Right atrium auricular region (tissue), 2 donors: ENCODE data around the gene SMYD3. TPM values are rescaled to one million over a fixed set of nuclear protein-coding genes. Genes with fewer than 3 reads are reported as not detected.
"Not testable (repeated sequence)": the region's sequence is repeated elsewhere in the genome, so short reads cannot be mapped to it uniquely, and the experiment has no call there.

ENCODE experiments used
- DNase-seq: peaks from one replicate; pipeline ENCODE4 v3.0.0-alpha.2; 2019; ENCODE audit warnings: low spot score
- H3K27ac ChIP-seq, 2 donors: fragments of 200-600 bp; sonication (generic); 1 replicate in 1 of 2; 2 replicates in 1 of 2; pipeline ENCODE4 v1.5.1; 2016 to 2019
- H3K27me3 ChIP-seq, 2 donors: fragments of 200-600 bp; sonication (generic); one replicate each; pipeline versions ENCODE4 v1.5.1 to v1.6.0; 2017 to 2019
- H3K36me3 ChIP-seq: fragments of 200-600 bp; sonication (generic); one replicate; pipeline ENCODE4 v1.5.1; 2016
- H3K4me1 ChIP-seq, 2 donors: fragments of 200-600 bp; sonication (generic); one replicate each; pipeline versions ENCODE4 v1.5.1 to v1.6.0; 2017 to 2019
- H3K4me3 ChIP-seq, 2 donors: fragments of 200-600 bp; sonication (generic); 1 replicate in 1 of 2; 2 replicates in 1 of 2; pipeline ENCODE4 v1.5.1; 2017 to 2019; ENCODE audit warnings: mild to moderate bottlenecking in 1 of 2, moderate library complexity in 1 of 2
- H3K9me3 ChIP-seq, 2 donors: fragments of 200-600 bp; sonication (generic); one replicate each; pipeline ENCODE4 v1.5.1; 2019
- total RNA-seq, 2 donors: library from RNA; depleted of rRNA; stranded (reverse); fragments of >200 nt; gene quantifications; one replicate each; pipeline ENCODE4 v1.1.0, GENCODE V29; 2016
- TF ChIP-seq, protein P1 (sequence below), 2 donors: fragments of 200-600 bp; sonication (generic); IDR thresholded peaks; one replicate each; pipeline ENCODE4 v1.5.1; 2019; ENCODE audit warnings: antibody characterized with exemption in 2 of 2

Gene SMYD3
- total RNA-seq, 2 donors from 2014 or later: 7.9 to 8.5 TPM

DNA sequence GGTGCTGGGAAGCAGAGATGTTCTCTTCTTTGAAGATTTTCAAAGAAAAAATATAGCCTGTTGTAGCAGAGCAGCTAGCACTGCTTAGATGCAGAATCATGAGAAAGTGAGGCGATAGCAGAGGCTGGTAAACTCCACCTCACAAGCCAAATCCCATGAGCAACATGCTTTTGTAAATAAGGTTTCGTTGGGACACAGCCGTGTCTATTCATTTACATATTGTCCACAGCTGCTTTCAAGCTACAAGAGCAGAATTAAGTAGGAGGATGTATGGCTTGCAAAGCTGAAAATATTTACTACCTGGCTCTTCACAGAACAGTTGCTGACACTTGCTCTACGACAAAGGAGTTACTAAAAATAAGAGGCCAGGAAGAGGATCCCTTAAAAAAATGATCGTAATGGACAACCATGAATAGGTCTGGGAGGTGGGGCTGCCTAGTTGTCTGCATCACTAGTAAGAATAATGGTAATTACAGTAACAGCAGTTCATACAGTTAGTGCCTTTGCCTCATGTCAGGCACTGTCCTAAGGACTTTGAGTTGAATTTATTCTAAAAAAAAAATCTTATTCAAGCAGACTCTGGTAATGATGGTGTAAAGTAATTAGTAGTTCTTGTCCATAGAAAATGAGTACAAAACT, 730.3 kb downstream of the SMYD3 start:
- no peak for DNase-seq
- H3K4me1 ChIP-seq: peaks cover 0 to 7% of the 10 kb centered on the region in 2 donors
- no peak overlapping the region for H3K27ac ChIP-seq
- TF ChIP-seq, protein P1, sequence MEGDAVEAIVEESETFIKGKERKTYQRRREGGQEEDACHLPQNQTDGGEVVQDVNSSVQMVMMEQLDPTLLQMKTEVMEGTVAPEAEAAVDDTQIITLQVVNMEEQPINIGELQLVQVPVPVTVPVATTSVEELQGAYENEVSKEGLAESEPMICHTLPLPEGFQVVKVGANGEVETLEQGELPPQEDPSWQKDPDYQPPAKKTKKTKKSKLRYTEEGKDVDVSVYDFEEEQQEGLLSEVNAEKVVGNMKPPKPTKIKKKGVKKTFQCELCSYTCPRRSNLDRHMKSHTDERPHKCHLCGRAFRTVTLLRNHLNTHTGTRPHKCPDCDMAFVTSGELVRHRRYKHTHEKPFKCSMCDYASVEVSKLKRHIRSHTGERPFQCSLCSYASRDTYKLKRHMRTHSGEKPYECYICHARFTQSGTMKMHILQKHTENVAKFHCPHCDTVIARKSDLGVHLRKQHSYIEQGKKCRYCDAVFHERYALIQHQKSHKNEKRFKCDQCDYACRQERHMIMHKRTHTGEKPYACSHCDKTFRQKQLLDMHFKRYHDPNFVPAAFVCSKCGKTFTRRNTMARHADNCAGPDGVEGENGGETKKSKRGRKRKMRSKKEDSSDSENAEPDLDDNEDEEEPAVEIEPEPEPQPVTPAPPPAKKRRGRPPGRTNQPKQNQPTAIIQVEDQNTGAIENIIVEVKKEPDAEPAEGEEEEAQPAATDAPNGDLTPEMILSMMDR (IDR thresholded peaks at IDR 0.05): no peak
- H3K36me3 ChIP-seq: no peaks in the 10 kb centered on the region
- H3K4me3 ChIP-seq: no peak overlapping the region
- peaks cover 0 to 4% of the 10 kb centered on the region in 2 donors for H3K9me3 ChIP-seq
- H3K27me3 ChIP-seq: no peaks in the 10 kb centered on the region

DNA sequence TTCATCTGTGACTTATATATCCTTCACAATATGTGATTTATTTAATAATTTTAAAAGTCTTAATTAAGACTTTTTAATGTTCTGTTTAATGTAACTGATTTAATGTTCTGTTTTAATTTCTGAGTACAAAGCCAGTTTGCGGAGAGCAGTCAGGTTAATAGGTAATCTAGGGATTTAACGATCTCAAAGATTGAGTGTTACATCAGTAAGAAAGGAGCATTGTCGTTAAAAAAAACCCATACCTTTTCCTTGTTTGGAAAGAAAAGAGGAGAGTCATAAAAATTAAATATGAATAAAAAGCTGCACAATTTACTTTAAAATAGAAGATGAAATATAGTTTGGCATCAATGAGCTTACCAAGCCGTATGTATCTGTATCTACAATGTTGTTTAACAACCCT, 730.9 kb downstream of the SMYD3 start:
- no peak for DNase-seq
- TF ChIP-seq, protein P1 (IDR thresholded peaks at IDR 0.05): no peak
- no peak overlapping the region for H3K27ac ChIP-seq

DNA sequence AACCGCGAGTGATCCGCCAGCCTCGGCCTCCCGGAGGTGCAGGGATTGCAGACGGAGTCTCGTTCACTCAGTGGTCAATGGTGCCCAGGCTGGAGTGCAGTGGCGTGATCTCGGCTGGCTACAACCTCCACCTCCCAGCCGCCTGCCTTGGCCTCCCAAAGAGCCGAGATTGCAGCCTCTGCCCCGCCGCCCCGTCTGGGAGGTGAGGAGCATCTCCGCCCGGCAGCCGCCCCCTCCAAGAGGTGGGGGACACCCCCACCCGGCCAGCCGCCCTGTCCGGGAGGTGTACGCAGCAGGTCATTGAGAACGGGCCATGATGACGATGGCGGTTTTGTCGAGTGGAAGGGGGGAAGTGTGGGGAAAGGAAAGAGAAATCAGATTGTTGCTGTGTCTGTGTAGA, 732.1 kb downstream of the SMYD3 start:
- H3K36me3 ChIP-seq, H3K27ac ChIP-seq, H3K27me3 ChIP-seq, H3K4me3 ChIP-seq, DNase-seq, H3K9me3 ChIP-seq: not testable (repeated sequence)
- peaks cover 0 to 12% of the 10 kb centered on the region in 2 donors for H3K4me1 ChIP-seq

More for the DNA sequence above, 730.9 kb downstream of the SMYD3 start:
- no peak overlapping the region for H3K4me3 ChIP-seq
- H3K27me3 ChIP-seq: no peaks in the 10 kb centered on the region
- H3K36me3 ChIP-seq: no peaks in the 10 kb centered on the region
- H3K4me1 ChIP-seq: peaks cover 0 to 12% of the 10 kb centered on the region in 2 donors
- H3K9me3 ChIP-seq: peaks cover 0 to 4% of the 10 kb centered on the region in 2 donors

DNA sequence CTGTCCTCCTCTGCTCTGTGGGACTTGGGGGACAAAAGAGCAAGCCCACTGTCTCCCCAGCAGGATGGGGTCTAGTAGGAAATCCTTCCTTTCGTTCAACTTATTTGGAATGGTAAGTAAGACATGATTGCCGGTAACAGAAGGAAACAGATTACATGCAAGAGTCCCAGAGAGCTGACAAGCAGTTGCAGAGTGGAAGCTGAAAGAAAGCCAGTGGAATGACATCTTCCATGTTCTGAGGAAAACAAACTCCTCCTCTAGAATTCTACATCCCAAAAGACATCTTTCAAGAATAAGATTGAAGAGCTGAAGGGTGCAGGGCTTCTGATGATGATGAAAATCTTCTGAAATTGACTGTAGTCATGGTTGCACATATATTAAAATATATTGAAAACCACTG, 732.9 kb downstream of the SMYD3 start:
- Histone ChIP-seq H3K4me3 (no peak overlapping the region), H3K4me1 (peaks cover 0 to 12% of the 10 kb centered on the region in 2 donors)
- DNase-seq: no peak

DNA sequence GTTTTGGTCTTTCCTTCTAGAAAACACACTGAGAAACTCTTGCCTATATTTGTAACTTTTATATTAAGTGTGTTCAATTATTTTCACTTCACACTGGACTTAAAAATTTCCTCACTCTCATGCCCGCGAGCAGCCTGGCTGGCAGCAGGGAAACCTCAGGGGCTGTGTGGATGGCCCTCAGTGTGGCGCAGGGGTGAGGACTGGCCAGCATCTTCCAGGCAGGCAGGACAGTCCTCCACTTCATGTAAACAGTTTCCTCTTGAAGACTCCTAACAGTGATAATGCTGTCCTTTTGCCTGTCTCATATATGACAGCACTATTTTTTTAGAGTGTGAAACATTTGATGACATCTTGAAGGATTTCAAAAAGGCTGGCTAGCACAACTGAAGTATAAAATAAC, 733.7 kb downstream of the SMYD3 start:
- Histone ChIP-seq H3K4me3 (no peak overlapping the region), H3K9me3 (no peaks in the 10 kb centered on the region), H3K27ac (no peak overlapping the region), H3K4me1 (peaks cover 0 to 12% of the 10 kb centered on the region in 2 donors), H3K27me3 (no peaks in the 10 kb centered on the region), H3K36me3 (no peaks in the 10 kb centered on the region)
- DNase-seq: no peak
- TF ChIP-seq, protein P1 (IDR thresholded peaks at IDR 0.05): no peak

More for the DNA sequence above, 732.9 kb downstream of the SMYD3 start:
- Histone ChIP-seq H3K36me3 (no peaks in the 10 kb centered on the region), H3K9me3 (no peaks in the 10 kb centered on the region), H3K27me3 (no peaks in the 10 kb centered on the region), H3K27ac (no peak overlapping the region)
- TF ChIP-seq, protein P1 (IDR thresholded peaks at IDR 0.05): no peak

DNA sequence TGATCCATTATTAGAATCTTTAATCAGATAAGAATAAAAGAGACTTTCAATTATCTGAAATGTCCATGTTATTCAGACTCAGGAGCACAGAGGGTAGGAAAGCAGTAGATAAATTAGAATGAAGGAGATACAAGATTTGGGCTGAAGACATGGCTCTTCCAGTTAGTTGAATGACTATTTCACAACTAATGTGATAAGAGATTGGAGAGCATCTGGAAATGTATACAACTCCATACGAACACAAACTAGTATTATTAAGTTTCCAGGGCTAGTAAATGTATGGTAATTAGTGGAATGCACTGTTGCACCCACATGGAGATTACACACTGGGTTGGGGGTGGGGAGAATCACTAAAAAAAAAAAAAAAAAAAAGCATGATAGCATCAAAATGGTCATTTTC, 734.3 kb downstream of the SMYD3 start:
- H3K27ac ChIP-seq: no peak overlapping the region
- TF ChIP-seq, protein P1 (IDR thresholded peaks at IDR 0.05): no peak
- H3K4me1 ChIP-seq: peaks cover 0 to 12% of the 10 kb centered on the region in 2 donors
- DNase-seq: no peak
- no peak overlapping the region for H3K4me3 ChIP-seq
- no peaks in the 10 kb centered on the region for H3K9me3 ChIP-seq
- H3K27me3 ChIP-seq: no peaks in the 10 kb centered on the region
- H3K36me3 ChIP-seq: no peaks in the 10 kb centered on the region
